ES-I3 (cell line): ENCODE measurements around the gene FCRL5.

ENCODE experiments used
- H3K36me3 ChIP-seq: 2 replicates; pipeline ENCODE4 v1.6.1; 2013; ENCODE audit warnings: mild to moderate bottlenecking, low read length, control low read depth, moderate library complexity; ENCODE audit not compliant: insufficient read depth
- H3K4me1 ChIP-seq: 2 replicates; pipeline ENCODE4 v1.6.1; 2013; ENCODE audit warnings: mild to moderate bottlenecking, control low read depth, low read length; ENCODE audit not compliant: insufficient read depth
- H3K9ac ChIP-seq: 2 replicates; pipeline ENCODE4 v1.6.1; 2013; ENCODE audit warnings: low read depth, mild to moderate bottlenecking, low read length, moderate library complexity
- H3K9me3 ChIP-seq: 2 replicates; pipeline ENCODE4 v1.6.1; 2013; ENCODE audit warnings: mild to moderate bottlenecking, low read length, moderate library complexity; ENCODE audit not compliant: control insufficient read depth, insufficient read depth

Gene FCRL5

GRCh38 chr1:157466011-157466410, 86.3 kb downstream of the FCRL5 start:
- Histone ChIP-seq H3K36me3 (no peaks in the 10 kb centered on the region), H3K9ac (no peak overlapping the region), H3K4me1 (0 out of 2 replicates have a peak, but pooled peaks cover 2% of the 10 kb centered on the region), H3K9me3 (no peaks in the 10 kb centered on the region)
